Tibial artery (tissue), 4 donors: ENCODE data around the gene TPGS1.

Experiments used
- DNase-seq, 2 donors: peaks; one replicate each; pipeline ENCODE4 v3.0.0-alpha.2; 2019
- H3K27ac ChIP-seq, 2 donors: fragments of 200-600 bp; sonication (generic) in 1 of 2; 1 replicate in 1 of 2; 2 replicates in 1 of 2; pipeline ENCODE4 v1.5.1; 2018 to 2019; ENCODE audit warnings: mild to moderate bottlenecking in 1 of 2
- H3K27me3 ChIP-seq, 2 donors: fragments of 200-600 bp; sonication (generic) in 1 of 2; one replicate each; pipeline versions ENCODE4 v1.5.1 to v1.6.0; 2016 to 2019
- H3K36me3 ChIP-seq, 3 donors: fragments of 200-600 bp; sonication (generic) in 2 of 3; one replicate each; pipeline ENCODE4 v1.5.1; 2016 to 2019; ENCODE audit warnings: mild to moderate bottlenecking in 2 of 3
- H3K4me1 ChIP-seq, 4 donors: fragments of 200-600 bp; sonication (generic) in 2 of 4; 1 replicate in 3 of 4; 2 replicates in 1 of 4; pipeline ENCODE4 v1.5.1; 2016 to 2019
- H3K4me3 ChIP-seq, 2 donors: fragments of 200-600 bp; sonication (generic) in 1 of 2; 1 replicate in 1 of 2; 2 replicates in 1 of 2; pipeline ENCODE4 v1.5.1; 2018 to 2019; ENCODE audit warnings: mild to moderate bottlenecking in 2 of 2
- H3K9me3 ChIP-seq, 3 donors: fragments of 200-600 bp; sonication (generic) in 1 of 3; one replicate each; pipeline ENCODE4 v1.5.1; 2016 to 2019
- intact Hi-C: fragments of 100-400 bp; cut with DNase I; formaldehyde crosslinking; loops from one replicate; pipeline ENCODE4 v1.15.0; 2023; ENCODE audit warnings: low total_unique reads
- TF ChIP-seq, protein P1 (sequence below), 2 experiments: fragments of 200-600 bp in 1 of 2; fragments of 450-650 bp in 1 of 2; IDR thresholded peaks; one replicate each; pipeline ENCODE4 v1.5.1; 2017 to 2019; ENCODE audit warnings: antibody characterized with exemption in 2 of 2, mild to moderate bottlenecking in 1 of 2, moderate library complexity in 1 of 2

The TPGS1 gene

DNA sequence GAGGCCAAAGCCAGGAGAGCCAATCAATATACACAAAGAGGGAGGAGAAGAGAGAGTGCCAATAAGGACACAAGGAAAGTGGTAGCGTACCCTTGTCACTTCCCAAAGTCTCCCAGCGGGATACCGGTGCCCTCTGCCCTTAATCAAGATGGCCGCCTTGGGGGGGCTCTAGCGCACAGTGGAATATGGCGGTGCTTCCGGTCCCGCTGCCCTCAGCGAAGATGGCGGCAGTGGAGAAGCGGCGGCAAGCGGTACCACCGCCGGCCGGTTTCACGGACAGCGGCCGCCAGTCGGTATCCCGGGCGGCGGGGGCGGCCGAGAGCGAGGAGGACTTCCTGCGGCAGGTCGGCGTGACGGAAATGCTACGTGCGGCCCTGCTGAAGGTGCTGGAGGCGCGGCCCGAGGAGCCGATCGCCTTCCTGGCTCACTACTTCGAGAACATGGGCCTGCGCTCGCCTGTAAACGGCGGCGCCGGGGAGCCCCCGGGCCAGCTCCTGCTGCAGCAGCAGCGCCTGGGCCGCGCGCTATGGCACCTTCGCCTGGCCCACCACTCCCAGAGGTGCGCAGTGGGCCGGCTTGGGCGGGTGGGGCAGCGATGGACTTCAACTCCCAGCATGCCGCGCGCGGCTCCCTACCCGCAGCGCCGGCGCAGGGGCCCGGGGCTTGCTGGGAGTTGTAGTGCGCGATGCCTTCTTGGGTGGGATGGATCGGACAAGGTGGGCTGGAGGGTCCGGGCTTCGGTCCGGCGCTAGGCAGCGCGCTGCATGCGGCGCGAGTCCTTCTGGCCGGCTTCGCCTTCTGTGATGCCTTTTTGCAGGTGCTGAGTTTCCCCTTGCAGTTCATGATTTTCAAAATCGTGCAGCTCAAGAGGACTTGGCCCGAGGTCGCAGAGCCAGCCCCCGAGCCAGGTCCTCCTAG is at the start of gene TPGS1:
TPGS1 (plus strand) TSS at position 212 of the 918 bp plus-strand sequence; CDS start at position 222, 10 bp downstream.
- peak; percentile 71 to 85 for DNase-seq
- peaks cover 0 to 20% (median 13%) of the 10 kb centered on the region in 4 donors for H3K4me1 ChIP-seq
- intact Hi-C loops: no loop called here
- peaks cover 0 to 9% (median 0%) of the 10 kb centered on the region in 3 donors for H3K36me3 ChIP-seq
- peak within 1 kb of the TSS; percentile 91 to 95 for H3K4me3 ChIP-seq
- H3K9me3 ChIP-seq: no peaks in the 10 kb centered on the region
- no peaks in the 10 kb centered on the region for H3K27me3 ChIP-seq
- TF ChIP-seq, protein P1, sequence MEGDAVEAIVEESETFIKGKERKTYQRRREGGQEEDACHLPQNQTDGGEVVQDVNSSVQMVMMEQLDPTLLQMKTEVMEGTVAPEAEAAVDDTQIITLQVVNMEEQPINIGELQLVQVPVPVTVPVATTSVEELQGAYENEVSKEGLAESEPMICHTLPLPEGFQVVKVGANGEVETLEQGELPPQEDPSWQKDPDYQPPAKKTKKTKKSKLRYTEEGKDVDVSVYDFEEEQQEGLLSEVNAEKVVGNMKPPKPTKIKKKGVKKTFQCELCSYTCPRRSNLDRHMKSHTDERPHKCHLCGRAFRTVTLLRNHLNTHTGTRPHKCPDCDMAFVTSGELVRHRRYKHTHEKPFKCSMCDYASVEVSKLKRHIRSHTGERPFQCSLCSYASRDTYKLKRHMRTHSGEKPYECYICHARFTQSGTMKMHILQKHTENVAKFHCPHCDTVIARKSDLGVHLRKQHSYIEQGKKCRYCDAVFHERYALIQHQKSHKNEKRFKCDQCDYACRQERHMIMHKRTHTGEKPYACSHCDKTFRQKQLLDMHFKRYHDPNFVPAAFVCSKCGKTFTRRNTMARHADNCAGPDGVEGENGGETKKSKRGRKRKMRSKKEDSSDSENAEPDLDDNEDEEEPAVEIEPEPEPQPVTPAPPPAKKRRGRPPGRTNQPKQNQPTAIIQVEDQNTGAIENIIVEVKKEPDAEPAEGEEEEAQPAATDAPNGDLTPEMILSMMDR (IDR thresholded peaks at IDR 0.05): peak in 1 of 2 experiments; percentile 30
- peak within 1 kb of the TSS; percentile 92 to 94 for H3K27ac ChIP-seq

DNA sequence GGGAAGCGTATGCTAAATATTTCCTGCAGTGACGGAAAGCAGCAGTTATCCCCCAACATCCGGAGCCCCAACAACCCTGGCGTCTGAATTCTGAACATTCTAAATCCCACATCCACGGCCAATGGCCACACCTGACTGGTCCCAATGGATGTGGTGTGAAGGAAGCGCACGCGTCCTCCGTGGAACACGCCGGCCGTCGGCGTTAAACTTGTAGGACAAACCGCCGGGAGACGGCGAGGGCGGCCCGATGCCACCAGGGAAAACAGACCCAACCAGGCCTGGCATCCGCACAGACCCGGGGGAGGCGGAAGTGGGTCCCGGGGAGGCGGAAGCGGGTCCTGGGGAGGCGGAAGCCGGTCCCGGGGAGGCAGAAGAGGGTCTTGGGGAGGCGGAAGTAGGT is 49.7 kb upstream of the TPGS1 start:
- Histone ChIP-seq H3K4me1 (peaks cover 0 to 23% (median 19%) of the 10 kb centered on the region in 4 donors), H3K36me3 (no peaks in the 10 kb centered on the region), H3K9me3 (no peaks in the 10 kb centered on the region), H3K27ac (no peak overlapping the region), H3K27me3 (peaks cover 0 to 36% of the 10 kb centered on the region in 2 donors), H3K4me3 (no peak overlapping the region)
- TF ChIP-seq, protein P1 (IDR thresholded peaks at IDR 0.05): no peak
- DNase-seq: no peak
- intact Hi-C loops: no loop called here

GRCh38 chr19:458091-459042 is 48.9 kb upstream of the TPGS1 start:
- H3K4me1 ChIP-seq: peaks cover 0 to 23% (median 19%) of the 10 kb centered on the region in 4 donors
- peaks cover 0 to 41% of the 10 kb centered on the region in 2 donors for H3K27me3 ChIP-seq
- H3K27ac ChIP-seq: no peak overlapping the region
- H3K9me3 ChIP-seq: no peaks in the 10 kb centered on the region
- no peak overlapping the region for H3K4me3 ChIP-seq
- no peaks in the 10 kb centered on the region for H3K36me3 ChIP-seq
- no peak for DNase-seq
- intact Hi-C loops: no loop called here
- TF ChIP-seq, protein P1 (IDR thresholded peaks at IDR 0.05): no peak

GRCh38 chr19:459724-460511 is 47.4 kb upstream of the TPGS1 start:
- H3K4me3 ChIP-seq: peak overlapping the region; percentile 48 to 55
- no peaks in the 10 kb centered on the region for H3K36me3 ChIP-seq
- no peaks in the 10 kb centered on the region for H3K9me3 ChIP-seq
- intact Hi-C loops: no loop called here
- TF ChIP-seq, protein P1 (IDR thresholded peaks at IDR 0.05): no peak
- peaks cover 0 to 53% of the 10 kb centered on the region in 2 donors for H3K27me3 ChIP-seq
- H3K27ac ChIP-seq: peak overlapping the region in 1 of 2 donors; percentile 41
- peaks cover 0 to 23% (median 19%) of the 10 kb centered on the region in 4 donors for H3K4me1 ChIP-seq
- peak in 1 of 2 donors; percentile 70 for DNase-seq
